Stomach (tissue), 9 donors: ENCODE data around the gene MNAT1. TPM values are rescaled to one million over a fixed set of nuclear protein-coding genes. Genes with fewer than 3 reads are reported as not detected.
A peak's percentile ranks its signal among the peaks of the same experiment; 100 is the strongest.

Experiments
- DNase-seq, 2 donors: peaks; one replicate each; pipeline versions ENCODE4 v3.0.0 to v3.0.0-alpha.2; 2013 to 2019
- H3K27ac ChIP-seq, 5 donors: fragments of 200-600 bp in 4 of 5; sonication (generic) in 4 of 5; one replicate each; pipeline ENCODE4 v1.5.1; 2013 to 2019; ENCODE audit warnings: mild to moderate bottlenecking in 1 of 5, moderate library complexity in 1 of 5
- H3K27me3 ChIP-seq, 3 donors: fragments of 200-600 bp; sonication (generic); one replicate each; pipeline ENCODE4 v1.5.1; 2017 to 2019; ENCODE audit warnings: mixed run types in 1 of 3
- H3K36me3 ChIP-seq, 4 donors: fragments of 200-600 bp; sonication (generic); 1 replicate in 3 of 4; 2 replicates in 1 of 4; pipeline ENCODE4 v1.5.1; 2016 to 2019
- H3K4me1 ChIP-seq, 4 donors: fragments of 200-600 bp; sonication (generic); one replicate each; pipeline ENCODE4 v1.5.1; 2016 to 2019
- H3K4me3 ChIP-seq, 4 donors: fragments of 200-600 bp; sonication (generic) in 3 of 4; one replicate each; pipeline ENCODE4 v1.5.1; 2016 to 2019; ENCODE audit warnings: mild to moderate bottlenecking in 1 of 4
- H3K9me3 ChIP-seq, 4 donors: fragments of 200-600 bp; sonication (generic); one replicate each; pipeline ENCODE4 v1.5.1; 2016 to 2019
- EP300 ChIP-seq: sonication (generic); formaldehyde crosslinking; IDR thresholded peaks from one replicate; pipeline ENCODE4 v1.6.1; 2017; ENCODE audit warnings: antibody characterized with exemption
- POLR2A ChIP-seq, 4 donors: fragments of 450-650 bp; IDR thresholded peaks; one replicate each; pipeline ENCODE4 v1.6.1; 2016; ENCODE audit warnings: antibody characterized with exemption in 4 of 4, control low read depth in 2 of 4, mild to moderate bottlenecking in 1 of 4, moderate library complexity in 1 of 4
- POLR2AphosphoS5 ChIP-seq, 3 donors: sonication (generic); formaldehyde crosslinking; IDR thresholded peaks; one replicate each; pipeline ENCODE4 v1.6.1; 2016; ENCODE audit warnings: antibody characterized with exemption in 3 of 3
- WGBS, 5 donors: extraction: QIAGEN DNeasy Blood & Tissue Kit in 3 of 5; methylation state at CpG; one replicate each; pipeline versions ENCODE4 v1.1.5 to v1.1.7; 2013 to 2018; 5-methylcytosine and 5-hydroxymethylcytosine counted together
- intact Hi-C: fragments of 100-400 bp; cut with DNase I; formaldehyde crosslinking; loops from one replicate; pipeline ENCODE4 v1.15.1; 2023; ENCODE audit warnings: low total_unique reads
- polyA plus RNA-seq, 3 donors: library from polyadenylated mRNA; stranded (reverse); fragments of 200-250 nt; gene quantifications; one replicate each; pipeline ENCODE4 v1.2.3, GENCODE V29; 2013
- total RNA-seq, 5 donors: library from RNA; depleted of rRNA; stranded (reverse); fragments of >200 nt; gene quantifications; one replicate each; pipeline versions ENCODE4 v1.1.0 to v1.2.3, GENCODE V29; 2014 to 2016
- TF ChIP-seq, protein P1 (sequence below), 7 experiments: fragments of 450-650 bp in 4 of 7; fragments of 200-600 bp in 3 of 7; sonication (generic) in 3 of 7; IDR thresholded peaks; one replicate each; pipeline ENCODE4 v1.5.1; 2016 to 2019; ENCODE audit warnings: antibody characterized with exemption in 7 of 7, control low read depth in 2 of 7, mild to moderate bottlenecking in 1 of 7
- donor health status: healthy with polysubstance abuse.
- donor health status: Bipolar disorder and iron deficiency.
- donor health status: healthy.

MNAT1 gene
- total and polyA plus RNA-seq, 8 donors = 10.3 to 150 (median 19.9) TPM

DNA sequence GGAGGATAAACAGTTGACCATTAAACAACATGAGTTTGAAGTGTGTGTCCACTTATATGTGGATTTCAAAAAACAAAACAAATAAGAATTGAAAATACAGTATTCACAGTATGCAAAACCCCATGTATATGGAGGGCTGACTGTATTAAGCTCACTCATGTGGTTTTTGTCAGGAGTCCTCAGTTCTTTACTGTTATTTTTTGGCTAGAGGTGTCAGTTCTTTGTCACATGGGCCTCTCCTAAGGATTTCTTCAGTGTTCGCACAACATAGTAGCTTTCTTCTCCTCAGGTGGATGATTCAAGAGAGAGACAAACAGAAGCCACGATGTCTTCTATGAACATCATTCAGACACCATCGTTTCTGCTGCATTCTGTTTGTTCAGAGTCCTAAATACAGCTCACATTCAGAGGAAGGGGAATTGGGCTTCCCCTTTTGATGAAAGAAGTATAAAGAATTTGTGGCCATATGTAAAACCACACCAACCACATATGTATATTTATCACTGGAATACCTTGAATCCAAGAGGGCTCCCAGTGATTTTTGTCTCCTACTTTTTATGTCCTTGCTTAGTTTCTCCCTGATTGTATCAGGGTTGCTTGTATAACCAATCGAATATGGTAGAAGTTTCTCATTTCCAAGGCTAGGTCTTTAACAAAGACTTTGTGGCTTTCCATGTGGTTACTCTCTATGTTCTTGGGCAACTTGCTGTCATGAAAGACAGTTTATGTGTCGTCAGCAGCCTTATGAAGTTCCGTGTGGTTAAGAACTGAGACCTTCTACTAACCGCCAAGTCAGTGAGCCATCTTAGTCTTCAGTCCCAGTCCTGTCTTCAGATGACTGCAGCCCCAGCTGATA, 18.9 kb downstream of the MNAT1 start:
- 75 to 87% (median 85%) methylated on average over 7 of the region's 7 CpGs for WGBS, 5 donors
- DNase-seq = peak in 1 of 2 donors; percentile 65
- Histone ChIP-seq H3K9me3 (no peaks in the 10 kb centered on the region), H3K27me3 (no peaks in the 10 kb centered on the region), H3K4me1 (peaks cover 0 to 22% (median 12%) of the 10 kb centered on the region in 4 donors), H3K4me3 (no peak overlapping the region), H3K36me3 (no peaks in the 10 kb centered on the region), H3K27ac (no peak overlapping the region)
- TF ChIP-seq, protein P1, sequence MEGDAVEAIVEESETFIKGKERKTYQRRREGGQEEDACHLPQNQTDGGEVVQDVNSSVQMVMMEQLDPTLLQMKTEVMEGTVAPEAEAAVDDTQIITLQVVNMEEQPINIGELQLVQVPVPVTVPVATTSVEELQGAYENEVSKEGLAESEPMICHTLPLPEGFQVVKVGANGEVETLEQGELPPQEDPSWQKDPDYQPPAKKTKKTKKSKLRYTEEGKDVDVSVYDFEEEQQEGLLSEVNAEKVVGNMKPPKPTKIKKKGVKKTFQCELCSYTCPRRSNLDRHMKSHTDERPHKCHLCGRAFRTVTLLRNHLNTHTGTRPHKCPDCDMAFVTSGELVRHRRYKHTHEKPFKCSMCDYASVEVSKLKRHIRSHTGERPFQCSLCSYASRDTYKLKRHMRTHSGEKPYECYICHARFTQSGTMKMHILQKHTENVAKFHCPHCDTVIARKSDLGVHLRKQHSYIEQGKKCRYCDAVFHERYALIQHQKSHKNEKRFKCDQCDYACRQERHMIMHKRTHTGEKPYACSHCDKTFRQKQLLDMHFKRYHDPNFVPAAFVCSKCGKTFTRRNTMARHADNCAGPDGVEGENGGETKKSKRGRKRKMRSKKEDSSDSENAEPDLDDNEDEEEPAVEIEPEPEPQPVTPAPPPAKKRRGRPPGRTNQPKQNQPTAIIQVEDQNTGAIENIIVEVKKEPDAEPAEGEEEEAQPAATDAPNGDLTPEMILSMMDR (IDR thresholded peaks at IDR 0.05) = no peak
- no peak for TF ChIP-seq POLR2AphosphoS5 (IDR thresholded peaks at IDR 0.05)
- no peak for TF ChIP-seq POLR2A (IDR thresholded peaks at IDR 0.05)
- no peak for TF ChIP-seq EP300
- intact Hi-C loops = no loop called here

DNA sequence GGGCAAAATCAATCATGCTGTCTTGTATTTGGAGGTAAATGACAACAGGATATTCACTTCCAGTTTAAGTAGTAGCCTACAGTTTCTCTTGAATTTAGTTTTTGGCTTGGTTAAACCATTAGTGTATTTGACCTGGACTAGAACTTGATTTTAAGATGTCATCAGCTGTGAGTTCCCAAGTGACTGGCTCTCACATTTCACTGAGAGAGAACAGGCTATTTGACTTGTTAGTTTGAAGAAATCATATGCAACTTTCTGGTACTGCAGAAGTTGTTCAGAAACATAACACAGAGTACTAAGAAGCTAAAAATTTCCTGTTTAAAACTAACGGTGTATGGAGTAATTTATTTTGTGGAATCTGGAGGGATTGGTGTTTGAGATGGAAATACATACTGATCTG, 22.3 kb downstream of the MNAT1 start:
- Histone ChIP-seq H3K36me3 (no peaks in the 10 kb centered on the region), H3K4me1 (peaks cover 0 to 55% (median 25%) of the 10 kb centered on the region in 4 donors), H3K27ac (no peak overlapping the region), H3K9me3 (no peaks in the 10 kb centered on the region), H3K27me3 (no peaks in the 10 kb centered on the region), H3K4me3 (no peak overlapping the region)
- TF ChIP-seq, protein P1 (IDR thresholded peaks at IDR 0.05) = no peak
- TF ChIP-seq POLR2AphosphoS5 (IDR thresholded peaks at IDR 0.05) (no peak), POLR2A (IDR thresholded peaks at IDR 0.05) (no peak), EP300 (no peak)
- intact Hi-C loops = no loop called here
- WGBS, 5 donors = 42 to 73% (median 55%) methylated on average over 1 of the region's 1 CpG
- no peak for DNase-seq

DNA sequence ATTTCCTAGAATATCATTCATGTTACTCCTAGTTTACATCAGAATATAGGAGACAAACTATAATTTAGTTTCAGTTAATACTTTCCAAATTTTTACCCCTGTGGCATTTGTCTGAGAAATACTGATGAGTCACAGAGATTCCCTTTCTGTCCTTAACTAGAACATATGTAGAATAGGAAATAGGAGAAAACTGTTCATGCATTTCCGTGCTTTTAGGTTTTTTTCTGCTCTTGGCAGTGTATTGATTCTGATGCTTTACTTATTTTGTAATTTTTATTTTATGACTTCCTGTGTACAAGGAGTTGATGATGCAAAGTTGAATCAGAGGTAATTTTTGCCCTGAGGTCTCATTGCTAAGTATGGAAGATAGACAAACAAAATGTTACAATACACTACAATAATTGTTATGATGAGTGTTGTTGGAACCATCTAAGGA, 23.0 kb downstream of the MNAT1 start:
- H3K4me1 ChIP-seq = peaks cover 0 to 57% (median 25%) of the 10 kb centered on the region in 4 donors
- H3K27ac ChIP-seq = no peak overlapping the region
- DNase-seq = no peak
- no peaks in the 10 kb centered on the region for H3K27me3 ChIP-seq
- WGBS, 5 donors = 74 to 93% (median 86%) methylated on average over 1 of the region's 1 CpG
- TF ChIP-seq POLR2A (IDR thresholded peaks at IDR 0.05) (no peak), EP300 (no peak)
- TF ChIP-seq, protein P1 (IDR thresholded peaks at IDR 0.05) = no peak
- no peaks in the 10 kb centered on the region for H3K36me3 ChIP-seq
- intact Hi-C loops = no loop called here
- H3K9me3 ChIP-seq = no peaks in the 10 kb centered on the region
- H3K4me3 ChIP-seq = no peak overlapping the region

DNA sequence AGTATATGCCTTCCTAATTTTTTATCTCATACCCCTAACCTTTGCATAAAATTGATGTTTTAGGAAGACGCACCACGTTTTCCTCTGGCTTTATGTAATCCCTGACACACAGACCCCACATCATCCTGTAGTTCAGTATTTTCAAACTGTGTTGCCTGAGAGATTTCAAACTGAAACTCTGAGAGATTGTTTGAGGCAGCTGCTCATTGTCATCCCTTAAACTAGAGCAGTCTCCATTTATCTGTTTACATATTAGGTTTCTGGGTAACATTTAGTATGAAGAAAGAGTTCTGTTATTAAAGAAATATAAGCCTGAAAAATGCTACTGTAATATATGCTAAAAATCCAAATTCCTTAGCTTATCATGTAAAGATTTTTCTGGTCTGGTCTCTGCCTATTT, 24.3 kb downstream of the MNAT1 start:
- no peaks in the 10 kb centered on the region for H3K9me3 ChIP-seq
- peaks cover 0 to 50% (median 25%) of the 10 kb centered on the region in 4 donors for H3K4me1 ChIP-seq
- intact Hi-C loops = no loop called here
- no peak overlapping the region for H3K27ac ChIP-seq
- no peaks in the 10 kb centered on the region for H3K27me3 ChIP-seq
- H3K36me3 ChIP-seq = no peaks in the 10 kb centered on the region
- WGBS, 5 donors = 47 to 81% (median 67%) methylated on average over 2 of the region's 2 CpGs
- peak in 1 of 2 donors; percentile 47 for DNase-seq
- no peak for TF ChIP-seq POLR2A (IDR thresholded peaks at IDR 0.05)
- TF ChIP-seq, protein P1 (IDR thresholded peaks at IDR 0.05) = no peak
- no peak for TF ChIP-seq EP300
- no peak for TF ChIP-seq POLR2AphosphoS5 (IDR thresholded peaks at IDR 0.05)
- no peak overlapping the region for H3K4me3 ChIP-seq
